ENCODE results near the gene SYNGR2.

The SYNGR2 gene

DNA sequence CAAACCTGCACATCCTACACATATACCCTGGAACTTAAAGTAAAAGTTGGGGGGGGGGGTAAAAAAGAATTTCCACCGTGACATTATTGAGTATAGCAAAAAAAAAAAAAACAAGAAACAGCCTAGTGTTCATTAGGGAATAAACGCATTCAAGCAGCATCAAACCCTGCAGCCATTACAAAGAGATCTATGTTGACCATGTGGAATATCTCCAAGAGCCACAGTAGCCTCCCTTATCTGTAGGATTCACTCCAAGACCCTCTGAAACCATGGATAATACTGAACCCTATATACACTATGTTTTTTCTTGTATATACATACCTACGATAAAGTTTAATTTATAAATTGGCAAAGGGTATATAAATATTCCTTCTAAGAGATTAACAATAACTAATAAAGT, 40.1 kb downstream of the SYNGR2 start:
- DNase-seq = no peak

DNA sequence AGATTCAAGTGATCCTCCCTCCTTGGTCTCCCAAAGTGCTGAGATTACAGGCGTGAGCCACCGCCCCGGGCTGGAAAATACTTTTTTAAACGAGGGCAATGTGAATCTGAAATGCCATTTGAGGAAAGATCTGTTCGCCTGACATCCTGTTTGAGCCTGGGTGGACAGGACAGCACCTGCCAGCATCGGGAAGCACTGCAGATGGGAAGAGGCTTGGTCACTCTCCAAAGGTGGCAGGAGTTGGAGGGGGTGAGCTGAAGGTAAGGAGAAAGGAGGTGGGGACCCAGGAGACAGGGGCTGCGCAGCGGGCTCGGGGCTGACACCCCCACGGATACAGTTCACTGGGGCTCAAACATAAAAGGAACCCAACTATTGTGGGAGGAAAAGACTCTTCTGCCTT, 41.7 kb downstream of the SYNGR2 start:
- DNase-seq = no peak

DNA sequence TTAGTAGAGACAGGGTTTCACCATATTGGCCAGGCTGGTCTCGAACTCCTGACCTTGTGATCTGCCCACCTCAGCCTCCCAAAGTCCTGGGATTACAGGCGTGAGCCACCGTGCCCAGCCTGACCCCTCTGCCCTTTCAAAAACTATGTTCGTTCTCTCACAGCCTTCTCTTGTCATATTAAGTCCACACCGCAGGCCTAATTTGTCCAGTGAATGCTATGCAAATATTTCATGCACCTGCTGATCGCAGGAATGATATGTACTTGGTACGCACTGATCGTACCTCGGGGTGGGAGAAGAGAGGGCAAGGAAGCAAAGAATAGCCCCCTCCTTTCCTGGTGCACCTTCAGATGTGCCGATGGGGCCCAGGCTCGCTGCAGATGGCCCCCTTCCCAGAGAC, 42.7 kb downstream of the SYNGR2 start:
- no peak for DNase-seq

DNA sequence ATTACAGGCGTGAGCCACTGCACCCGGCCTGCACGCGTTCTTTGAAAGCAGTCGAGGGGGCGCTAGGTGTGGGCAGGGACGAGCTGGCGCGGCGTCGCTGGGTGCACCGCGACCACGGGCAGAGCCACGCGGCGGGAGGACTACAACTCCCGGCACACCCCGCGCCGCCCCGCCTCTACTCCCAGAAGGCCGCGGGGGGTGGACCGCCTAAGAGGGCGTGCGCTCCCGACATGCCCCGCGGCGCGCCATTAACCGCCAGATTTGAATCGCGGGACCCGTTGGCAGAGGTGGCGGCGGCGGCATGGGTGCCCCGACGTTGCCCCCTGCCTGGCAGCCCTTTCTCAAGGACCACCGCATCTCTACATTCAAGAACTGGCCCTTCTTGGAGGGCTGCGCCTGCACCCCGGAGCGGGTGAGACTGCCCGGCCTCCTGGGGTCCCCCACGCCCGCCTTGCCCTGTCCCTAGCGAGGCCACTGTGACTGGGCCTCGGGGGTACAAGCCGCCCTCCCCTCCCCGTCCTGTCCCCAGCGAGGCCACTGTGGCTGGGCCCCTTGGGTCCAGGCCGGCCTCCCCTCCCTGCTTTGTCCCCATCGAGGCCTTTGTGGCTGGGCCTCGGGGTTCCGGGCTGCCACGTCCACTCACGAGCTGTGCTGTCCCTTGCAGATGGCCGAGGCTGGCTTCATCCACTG, 45.8 kb downstream of the SYNGR2 start, which contains the start of gene BIRC5:
Gene BIRC5, plus strand, starts transcription at position 238 of the 690 bp plus-strand sequence. Its CDS starts 64 bp downstream, at position 302.
- peak; percentile 79 for DNase-seq

DNA sequence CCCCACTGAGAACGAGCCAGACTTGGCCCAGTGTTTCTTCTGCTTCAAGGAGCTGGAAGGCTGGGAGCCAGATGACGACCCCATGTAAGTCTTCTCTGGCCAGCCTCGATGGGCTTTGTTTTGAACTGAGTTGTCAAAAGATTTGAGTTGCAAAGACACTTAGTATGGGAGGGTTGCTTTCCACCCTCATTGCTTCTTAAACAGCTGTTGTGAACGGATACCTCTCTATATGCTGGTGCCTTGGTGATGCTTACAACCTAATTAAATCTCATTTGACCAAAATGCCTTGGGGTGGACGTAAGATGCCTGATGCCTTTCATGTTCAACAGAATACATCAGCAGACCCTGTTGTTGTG, 46.3 kb downstream of the SYNGR2 start:
- no peak for DNase-seq

DNA sequence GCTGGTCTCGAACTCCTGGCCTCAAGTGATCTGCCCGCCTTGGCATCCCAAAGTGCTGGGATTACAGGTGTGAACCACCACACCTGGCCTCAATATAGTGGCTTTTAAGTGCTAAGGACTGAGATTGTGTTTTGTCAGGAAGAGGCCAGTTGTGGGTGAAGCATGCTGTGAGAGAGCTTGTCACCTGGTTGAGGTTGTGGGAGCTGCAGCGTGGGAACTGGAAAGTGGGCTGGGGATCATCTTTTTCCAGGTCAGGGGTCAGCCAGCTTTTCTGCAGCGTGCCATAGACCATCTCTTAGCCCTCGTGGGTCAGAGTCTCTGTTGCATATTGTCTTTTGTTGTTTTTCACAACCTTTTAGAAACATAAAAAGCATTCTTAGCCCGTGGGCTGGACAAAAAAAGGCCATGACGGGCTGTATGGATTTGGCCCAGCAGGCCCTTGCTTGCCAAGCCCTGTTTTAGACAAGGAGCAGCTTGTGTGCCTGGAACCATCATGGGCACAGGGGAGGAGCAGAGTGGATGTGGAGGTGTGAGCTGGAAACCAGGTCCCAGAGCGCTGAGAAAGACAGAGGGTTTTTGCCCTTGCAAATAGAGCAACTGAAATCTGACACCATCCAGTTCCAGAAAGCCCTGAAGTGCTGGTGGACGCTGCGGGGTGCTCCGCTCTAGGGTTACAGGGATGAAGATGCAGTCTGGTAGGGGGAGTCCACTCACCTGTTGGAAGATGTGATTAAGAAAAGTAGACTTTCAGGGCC, 51.2 kb downstream of the SYNGR2 start:
- DNase-seq = no peak

Data from NCI-H1694 (cell line).